ENCODE measurements around the gene ROBO1.

ROBO1 gene

DNA sequence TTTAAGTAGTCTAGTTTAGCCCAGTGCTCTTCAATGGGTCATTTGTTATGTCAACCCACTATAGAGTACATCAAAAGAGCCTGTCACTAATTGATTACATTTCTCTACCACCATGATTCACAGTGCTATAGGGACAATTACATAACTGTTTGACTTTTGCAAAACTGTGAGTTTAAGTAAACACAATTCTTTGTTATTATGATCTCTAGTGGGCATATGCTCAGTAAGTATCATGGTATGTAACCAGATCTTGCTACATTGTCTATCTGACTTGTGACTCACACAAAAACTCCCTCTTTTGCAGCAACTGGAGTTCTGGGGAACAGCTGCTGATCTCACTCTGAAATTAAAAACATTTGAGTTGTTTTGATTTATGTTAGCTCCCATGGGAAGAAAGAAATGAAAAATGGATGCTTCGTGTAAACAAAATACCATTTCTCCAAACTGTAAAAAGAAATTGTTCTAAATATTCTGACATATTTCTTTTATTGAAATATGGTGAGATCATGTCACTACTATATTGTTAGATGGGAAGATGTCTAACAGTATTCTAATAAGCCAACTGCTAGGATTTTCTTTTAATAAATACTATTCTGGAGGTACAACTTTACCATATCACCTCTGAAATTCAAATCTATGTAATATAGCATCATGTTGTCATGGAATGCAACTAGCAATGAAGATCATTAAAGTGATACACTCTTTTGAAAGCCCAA is 470.4 kb downstream of the ROBO1 start:
- DNase-seq, result no peak

DNA sequence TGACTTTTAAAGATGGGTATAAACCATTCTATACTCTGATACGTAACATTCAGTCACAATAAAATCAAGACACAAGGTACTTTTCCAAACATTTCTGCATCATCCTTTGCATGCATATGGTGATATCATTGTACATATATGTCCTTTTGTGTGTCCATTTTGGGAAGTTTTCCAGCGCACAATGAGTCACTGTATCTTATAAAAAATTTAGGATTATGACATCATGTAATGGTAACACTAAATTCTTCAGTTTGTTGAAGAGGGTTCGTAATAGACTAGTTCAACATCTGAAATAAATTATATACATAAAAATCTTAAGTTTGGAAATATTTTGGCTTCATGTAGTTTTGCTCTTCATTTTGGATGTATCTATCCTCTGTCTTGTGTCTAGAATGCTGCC is 480.9 kb downstream of the ROBO1 start:
- DNase-seq, result no peak

DNA sequence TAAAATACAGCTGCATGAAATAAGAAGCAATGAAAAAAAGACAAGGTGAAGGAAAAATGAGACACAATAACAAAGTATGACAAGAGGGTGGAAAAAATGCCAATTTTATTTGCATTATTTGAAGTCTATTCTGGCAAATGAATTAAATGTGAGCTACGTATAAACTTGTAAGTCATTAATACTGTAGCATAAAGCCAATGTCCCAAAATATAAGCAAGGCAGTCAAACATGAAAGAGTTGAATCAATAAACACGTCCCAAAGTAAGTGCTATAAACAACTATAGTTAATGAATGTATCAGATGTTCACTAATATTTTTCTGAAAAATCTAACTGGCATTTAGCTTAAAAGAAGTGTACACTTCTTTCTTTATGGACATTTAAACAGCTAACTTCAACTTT is 481.9 kb downstream of the ROBO1 start:
- DNase-seq, result no peak

DNA sequence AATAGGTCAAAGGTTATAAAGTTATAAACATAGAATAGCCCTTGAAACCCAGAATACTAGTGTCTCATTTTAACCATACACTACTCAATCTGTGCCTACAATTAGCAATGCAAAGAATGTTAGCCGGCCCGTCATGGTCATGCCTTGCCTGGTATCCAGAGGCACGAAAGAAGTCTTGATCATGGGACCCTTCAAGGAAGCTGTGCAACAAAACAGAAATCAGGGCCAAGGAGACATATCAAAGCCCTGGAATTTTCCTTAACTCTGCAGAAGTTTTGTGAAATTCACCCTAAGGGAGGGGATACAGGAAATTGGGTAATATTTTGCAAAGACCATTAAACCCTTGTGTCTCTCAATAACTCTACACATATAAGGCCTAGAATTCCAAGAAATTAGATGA is 482.4 kb downstream of the ROBO1 start:
- no peak for DNase-seq

DNA sequence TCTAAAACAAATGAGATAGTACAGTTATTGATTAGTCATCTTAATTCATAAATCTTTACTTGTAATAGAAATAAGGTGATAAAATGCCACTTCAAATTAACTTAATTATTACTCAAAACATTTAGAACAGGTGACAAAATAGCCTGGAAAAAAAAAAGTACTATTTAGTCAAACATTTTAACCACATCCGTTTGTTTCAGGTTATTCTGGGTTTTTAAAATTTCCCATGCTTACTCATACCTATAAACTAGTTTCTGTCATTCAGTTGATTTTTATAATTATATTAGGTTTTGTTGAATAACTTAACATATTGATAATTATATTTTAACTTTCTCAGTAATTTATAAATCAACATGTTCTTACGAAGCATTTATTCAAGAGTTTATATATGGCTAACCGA is 483.0 kb downstream of the ROBO1 start:
- DNase-seq, result no peak

DNA sequence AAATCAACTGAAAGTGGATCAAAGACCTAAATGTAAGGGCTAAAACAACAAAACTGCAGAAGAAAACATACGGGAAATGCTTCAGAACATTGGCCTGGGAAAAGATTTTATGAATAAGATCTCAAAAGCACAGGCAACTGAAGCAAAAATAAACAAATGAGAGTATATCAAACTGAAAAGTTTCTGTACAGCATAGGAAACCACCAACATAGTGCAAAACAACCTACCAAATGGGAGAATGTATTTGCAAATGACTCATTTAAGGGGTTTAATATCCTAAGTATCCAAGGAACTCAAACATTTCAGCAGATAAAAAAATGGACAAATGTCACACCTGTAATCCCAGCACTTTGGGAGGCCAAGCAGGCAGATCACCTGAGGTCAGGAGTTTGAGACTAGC is 489.1 kb downstream of the ROBO1 start:
- no peak for DNase-seq

DNA sequence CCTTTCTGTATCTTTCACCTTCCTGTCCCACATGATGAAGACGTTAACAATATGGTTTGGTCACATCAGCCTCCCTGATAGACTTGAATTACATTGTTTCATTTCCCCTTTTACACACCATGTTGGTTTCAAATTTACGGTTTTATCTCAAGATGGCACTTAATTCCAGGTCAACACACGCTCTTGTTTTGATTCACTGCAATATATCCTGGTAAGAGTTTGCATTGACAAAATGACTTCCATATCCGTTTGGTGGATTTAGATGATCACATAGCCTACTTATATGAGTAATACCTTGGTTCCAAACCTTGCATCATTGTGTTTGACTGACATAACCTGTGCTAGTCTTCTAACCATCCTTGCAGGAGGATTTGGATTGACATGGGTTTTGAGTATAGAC is 499.4 kb downstream of the ROBO1 start:
- DNase-seq, result no peak

DNA sequence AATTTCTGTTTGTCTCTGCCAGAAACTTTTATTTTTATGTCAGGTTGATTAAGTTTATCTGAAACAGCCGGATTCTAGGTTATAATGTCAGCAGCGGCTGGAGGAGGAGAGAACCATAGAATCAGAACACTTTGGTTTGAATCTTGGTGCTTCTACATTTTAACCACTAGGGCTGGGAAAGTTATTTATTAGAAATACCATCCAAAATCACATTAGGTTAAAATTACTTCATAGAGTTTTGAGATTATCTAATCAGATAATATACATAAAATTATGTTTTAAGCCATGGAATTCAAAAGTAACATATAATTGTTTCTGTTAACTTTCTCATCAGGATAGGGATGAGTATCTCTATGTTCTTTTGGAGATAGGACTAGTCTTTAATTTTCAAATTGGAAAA is 502.9 kb downstream of the ROBO1 start:
- DNase-seq, result no peak

DNA sequence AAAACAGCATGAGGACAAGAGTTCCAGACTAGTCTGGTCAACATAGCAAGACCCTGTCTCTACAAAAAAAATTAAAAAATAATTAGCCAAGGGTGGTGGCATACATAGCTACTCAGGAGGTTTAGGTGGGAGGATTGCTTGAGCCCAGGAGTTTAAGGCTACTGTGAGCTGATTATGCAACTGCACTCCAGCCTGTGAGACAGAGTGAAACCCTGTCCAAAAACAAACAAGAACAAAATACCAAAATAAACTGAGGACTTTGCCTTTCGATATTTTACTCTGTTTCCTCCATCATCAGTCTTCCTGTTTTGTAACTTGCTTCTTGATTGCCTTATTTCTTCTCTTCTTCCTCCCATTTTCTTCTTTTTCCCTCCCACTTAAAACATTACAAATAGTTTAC is 504.4 kb downstream of the ROBO1 start:
- no peak for DNase-seq

DNA sequence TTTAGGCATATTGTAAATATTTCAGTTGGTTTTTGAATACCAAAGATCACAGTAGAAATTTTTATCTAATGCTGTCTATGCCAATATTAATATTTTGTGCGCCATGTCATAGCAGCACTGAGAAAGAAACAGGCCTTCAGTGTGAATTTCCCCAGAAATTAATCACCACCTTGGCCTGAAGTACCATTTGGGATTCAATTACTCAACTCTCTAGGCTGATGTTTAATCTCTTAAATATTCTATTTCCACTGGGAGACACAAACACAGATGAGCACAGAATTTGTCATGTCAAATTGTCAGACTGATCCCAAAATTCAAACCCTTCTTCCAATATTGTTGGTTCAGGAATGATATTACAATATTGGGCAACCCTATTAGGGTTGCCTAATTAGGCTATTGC is 509.3 kb downstream of the ROBO1 start:
- no peak for DNase-seq

DNA sequence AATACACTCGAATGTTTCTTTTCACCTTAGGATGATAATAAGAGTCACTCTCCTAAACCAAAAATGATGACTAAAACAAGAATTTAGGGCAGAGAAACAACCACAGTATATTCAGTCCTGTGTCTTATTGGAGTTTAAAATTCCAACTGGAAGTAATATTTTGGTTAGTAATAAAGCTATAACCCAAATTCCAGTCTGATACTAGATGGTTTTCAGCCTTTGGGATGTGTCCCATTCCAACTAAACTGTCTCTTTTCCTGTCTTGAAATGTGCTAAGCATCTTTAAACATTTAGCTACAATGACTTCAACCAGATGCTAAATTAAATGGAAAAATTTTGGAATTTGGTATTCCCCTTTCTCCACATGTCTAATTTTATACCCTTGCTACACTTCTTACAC is 510.0 kb downstream of the ROBO1 start:
- DNase-seq, result no peak

DNA sequence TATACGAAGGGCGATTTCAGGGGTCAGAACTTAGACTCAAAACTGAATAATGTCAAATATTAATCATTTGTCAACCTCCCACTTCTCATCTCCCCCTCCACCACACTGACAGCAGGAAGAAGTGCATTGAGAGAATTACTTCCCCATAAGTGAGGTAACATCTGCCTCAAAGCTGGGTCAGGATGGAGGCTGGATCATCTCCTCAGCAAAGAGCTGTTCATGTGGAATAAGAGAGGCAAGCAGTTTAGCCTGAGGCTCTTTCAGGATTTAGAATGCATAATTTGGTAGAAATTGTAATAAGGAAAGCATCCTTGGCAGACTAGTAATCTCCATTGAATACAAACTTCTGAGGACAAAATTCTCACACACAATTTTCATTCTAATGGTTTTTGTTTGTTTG is 512.1 kb downstream of the ROBO1 start:
- DNase-seq, result no peak

DNA sequence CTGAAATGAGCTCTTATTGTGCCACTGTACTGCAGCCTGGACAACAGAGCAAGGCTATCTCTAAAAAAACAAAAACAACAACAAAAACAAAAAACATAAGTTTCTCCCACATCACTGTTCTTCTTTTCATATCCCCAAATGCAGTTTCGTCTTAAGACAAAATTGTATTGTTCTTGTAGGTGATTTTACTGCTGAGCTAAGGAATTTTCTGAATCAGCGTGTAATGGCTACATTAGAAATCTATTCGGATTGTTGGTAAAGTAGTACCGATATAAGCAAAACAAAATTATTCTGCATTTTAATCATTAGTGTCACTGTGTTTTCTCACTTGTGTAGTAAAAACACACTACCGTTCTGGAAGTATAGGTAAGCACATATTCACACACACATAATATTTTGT is 512.5 kb downstream of the ROBO1 start:
- DNase-seq, result no peak

DNA sequence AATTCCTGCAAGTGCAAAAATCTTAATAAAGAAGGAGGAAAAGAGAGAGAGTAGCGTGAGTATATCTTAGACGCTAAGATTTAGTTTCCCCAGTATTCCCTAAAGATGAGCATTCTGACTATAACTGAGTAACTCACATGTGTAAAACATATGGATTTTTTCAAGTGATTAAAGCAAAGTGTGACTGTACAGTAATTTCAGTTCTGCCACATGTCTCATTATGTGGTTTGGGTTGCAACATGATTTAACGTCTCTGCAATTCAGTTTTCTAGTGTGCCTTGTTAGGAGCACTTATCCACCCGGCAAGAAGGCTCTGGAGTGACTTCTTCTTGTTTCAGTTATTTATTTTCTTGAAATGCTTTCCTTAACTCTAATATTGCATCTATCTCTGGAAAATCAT is 514.1 kb downstream of the ROBO1 start:
- no peak for DNase-seq

DNA sequence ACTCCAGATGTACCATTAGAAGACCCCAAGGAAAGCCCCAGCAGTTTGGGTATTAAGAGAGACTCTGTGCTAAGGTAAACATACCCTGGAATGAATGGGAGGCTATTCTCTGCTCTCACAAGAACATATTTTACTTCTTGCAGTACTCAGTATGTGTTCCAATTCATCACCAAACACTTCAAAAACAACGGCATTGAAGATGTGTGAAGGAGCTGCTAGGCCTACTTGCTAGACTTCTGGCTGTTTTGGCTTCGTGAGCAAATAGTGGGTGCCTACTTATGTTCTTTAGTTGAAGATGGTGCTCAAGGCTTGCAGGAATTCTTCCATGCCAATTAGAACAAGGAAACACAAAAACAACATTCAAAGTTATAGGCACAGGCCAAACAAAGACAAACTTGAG is 514.5 kb downstream of the ROBO1 start:
- no peak for DNase-seq

DNA sequence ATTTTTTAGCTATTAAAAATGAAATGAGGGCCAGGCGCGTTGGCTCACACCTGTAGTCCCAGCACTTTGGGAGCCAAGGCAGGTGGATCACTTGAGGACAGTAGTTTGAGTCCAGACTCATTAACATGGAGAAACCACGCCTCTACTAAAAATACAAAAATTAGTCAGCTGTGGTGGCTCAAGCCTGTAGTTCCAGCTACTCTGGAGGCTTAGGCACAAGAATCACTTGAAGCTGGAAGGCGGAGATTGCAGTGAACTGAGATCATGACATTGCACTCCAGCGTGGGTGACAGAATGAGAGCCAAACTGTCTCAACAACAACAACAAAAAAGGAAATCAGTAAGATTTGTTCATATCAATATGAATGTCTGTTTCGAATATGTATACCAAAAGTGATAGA is 517.1 kb downstream of the ROBO1 start:
- DNase-seq, result no peak

DNA sequence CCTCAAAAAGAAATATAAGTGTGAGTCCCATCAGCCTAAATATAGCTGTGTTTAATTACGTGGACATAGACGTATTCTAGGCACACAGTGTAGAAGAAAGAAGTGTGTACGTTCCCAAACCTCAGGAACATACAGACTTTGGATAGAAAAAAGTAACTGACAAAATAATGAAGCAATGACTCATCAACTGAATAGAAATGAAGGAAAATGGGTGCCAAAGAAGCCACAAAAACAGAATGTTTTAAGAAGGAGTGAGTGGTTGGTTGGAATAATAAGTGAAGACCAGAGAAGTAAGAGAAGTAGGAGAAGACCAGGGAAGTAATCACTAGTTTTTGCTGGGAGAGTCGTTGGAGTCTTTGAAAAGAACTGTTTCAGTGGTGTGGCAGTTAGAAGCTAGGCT is 518.1 kb downstream of the ROBO1 start:
- DNase-seq, result no peak

DNA sequence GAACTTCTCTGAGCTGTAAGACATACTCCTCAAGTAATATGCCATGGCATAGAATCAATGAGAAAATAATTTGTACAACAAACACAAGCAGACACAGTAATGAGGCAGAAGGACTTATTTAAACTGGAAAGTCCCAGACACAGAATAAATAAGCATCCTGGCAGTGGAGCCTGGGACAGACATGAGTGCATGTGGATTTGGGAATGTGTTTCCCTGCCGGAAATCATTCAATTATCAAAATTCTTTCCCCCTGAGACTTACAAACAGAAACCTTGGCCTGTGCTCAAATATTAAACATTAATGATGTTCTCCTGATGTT is 520.1 kb downstream of the ROBO1 start:
- DNase-seq, result no peak

DNA sequence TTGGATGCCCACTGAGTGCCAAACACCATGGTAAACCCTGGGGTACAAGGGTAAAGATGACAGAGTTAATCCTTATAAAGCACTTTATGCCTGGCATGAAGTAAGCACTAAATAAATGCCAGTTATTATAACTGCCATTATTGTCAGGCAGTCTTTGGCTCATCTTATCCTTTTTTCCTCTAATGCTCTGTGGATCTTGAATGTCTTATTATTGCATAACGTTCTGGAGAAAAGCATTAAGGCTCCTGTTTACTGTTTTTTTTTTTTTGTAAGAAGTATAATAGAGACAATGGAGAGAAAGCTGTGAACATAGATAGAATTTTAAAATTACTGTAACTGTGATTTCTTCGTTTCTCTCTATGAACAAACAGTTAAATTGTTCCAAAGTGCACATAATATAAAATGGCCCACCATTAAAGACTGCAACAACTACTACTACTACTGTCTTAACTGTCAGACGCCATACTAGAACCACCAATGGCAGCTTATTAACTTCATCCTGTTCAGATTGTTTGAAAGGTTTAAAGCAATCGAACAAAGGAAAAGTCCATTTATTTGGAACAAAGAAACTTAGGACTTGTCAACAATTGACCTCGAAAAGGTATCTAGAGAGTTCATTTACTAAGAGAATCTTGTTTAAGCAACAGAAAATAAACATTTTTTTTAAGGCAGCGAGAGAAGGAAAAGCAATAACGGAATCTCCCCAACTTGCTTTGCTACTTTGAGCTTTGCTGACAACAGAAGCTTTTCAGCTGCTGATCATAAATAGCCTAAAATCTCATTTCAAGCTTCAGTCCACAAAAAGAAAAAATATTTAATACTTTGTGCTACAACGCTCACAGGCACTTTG is 520.7 kb downstream of the ROBO1 start:
- no peak for DNase-seq

DNA sequence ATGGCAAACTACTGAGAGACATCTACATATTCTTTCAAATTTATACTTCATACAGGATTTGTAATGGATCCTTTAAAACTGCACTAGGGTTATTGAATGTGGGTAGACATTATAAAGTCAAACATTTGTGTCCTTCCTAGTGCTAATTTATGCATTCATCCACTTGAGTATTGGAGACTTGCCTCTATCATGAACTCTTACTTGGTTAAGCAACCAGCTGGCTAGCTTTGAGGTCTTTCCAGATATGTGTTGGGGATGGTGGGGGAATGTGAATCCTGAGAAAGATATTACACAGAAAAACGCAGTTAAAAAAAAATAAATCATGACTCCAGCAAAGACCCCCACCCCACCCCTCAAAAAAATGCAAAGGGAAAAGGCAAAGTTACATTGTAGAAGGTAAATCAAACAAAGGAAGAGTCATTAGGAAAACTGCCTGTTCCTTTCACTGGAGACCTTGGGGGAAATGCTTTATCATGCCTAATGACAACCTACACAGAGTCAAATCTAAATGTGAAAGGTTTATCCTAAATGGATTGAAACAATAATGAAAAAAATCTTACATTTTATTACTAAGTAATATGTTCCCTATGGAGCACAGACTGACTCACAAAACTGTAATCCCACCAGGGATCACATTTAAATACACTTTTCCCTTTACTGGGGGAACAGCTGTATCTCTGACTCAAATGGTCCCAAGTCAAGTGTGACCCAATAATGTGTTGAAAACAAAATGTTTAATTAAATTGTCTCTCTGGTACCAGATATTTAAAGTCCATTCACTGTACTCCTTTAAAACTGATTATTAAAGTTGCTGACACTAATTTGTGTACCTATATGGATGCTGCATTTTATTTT is 522.3 kb downstream of the ROBO1 start:
- DNase-seq, result no peak

DNA sequence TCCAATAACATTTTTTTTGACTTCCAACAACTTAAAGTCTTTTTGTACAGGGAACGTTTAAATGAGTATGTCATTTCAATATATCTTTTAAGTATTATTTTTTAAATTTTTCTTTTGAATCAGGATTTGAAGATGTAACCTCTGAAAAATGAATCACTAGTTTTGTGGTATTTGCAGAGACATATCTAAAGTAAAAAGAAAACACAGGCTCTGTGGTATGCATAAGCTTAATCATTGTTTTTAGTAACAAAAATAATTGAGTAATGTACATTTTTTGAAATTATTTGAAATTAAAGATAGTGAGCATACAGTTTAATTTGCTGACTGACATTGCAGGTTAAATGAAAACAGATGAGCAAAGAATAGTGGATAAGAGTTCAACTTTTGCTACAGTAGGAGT is 531.3 kb downstream of the ROBO1 start:
- DNase-seq, result no peak

DNA sequence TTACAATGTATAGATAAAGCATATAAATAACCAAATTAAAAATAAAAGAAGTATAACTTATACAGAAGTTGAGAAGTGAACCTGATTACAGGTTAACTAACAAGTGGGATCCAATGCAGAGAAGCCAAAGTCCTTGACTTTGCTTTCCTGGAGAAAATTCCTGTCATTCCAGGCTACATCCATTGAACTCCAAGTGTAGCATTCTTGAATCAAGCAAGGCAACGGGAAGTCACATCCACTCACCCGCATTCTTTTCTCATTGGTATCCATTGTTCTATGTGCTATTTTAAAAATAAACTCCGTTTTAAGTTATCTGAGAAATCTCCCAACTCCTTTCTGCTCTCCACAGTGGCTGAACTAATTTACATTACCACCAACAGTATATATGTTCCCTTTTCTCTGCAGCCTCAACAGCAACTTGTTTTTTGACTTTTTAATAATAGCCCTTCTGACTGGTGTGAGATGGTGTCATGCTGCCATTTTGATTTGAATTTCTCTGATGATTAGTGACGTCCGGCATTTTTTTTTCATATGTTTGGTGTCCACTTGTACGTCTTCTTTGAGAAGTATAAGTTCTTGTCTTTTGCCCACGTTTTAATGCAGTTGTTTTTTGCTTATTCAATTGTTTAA is 534.3 kb downstream of the ROBO1 start:
- DNase-seq, result no peak

DNA sequence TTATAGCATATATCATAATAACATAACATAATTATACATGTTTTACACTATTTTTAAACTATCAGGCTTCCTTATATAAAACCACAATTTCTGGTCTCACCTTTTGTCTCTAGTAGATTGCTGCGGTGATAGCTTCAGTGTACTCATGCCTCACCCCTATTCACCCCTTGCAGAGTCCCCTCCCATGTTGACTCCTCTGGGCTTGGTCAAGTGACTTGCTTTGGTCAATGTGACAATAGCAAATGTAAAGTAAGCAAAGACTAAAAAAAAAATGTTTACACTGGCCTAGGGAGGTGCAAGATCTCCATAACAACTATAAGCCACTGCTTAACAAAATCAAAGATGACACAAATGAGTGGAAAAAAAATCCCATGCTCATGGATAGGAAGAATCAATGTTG is 537.5 kb downstream of the ROBO1 start:
- DNase-seq, result no peak

All from activated T-cell treated with anti-CD3 and anti-CD28 coated beads for 4 hours (primary cell).